Right lobe of liver (tissue), 4 donors: ENCODE data around the gene ATP1A1.

Experiments
- POLR2A ChIP-seq: fragments of 450-650 bp; IDR thresholded peaks from one replicate; pipeline ENCODE4 v1.6.1; 2017; ENCODE audit warnings: antibody characterized with exemption, mild to moderate bottlenecking
- TF ChIP-seq, protein P1 (sequence below), 4 donors: fragments of 200-600 bp in 3 of 4; fragments of 450-650 bp in 1 of 4; IDR thresholded peaks; one replicate each; pipeline versions ENCODE4 v1.5.1 to v1.8.0; 2016 to 2022; ENCODE audit warnings: antibody characterized with exemption in 4 of 4, mild to moderate bottlenecking in 2 of 4
- donor health status: DM: no; HTN: no; CAD: no.
- donor health status: DM: no; HTN: no; CAD: no.
- donor health status: DM: no; HTN: yes; CAD: no.

DNA sequence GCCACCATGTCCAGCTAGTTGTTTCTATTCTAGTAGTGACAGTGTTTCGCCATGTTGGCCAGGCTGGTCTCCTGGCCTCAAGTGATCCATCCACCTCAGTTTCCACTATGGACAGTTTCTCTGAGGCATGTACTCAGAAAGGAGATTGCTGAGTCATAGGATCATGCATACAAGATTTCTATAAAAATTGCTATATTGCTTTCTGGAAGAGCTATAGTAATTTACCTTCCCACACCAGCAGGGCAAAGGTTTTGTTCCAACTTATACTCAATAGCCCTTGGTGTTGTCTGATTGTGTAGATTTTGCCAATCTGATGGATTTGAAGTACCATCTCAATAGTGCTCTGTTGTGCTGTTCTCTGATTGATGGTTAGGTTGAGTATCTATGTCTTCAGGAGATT, 15.6 kb upstream of the ATP1A1 start:
- TF ChIP-seq, protein P1, sequence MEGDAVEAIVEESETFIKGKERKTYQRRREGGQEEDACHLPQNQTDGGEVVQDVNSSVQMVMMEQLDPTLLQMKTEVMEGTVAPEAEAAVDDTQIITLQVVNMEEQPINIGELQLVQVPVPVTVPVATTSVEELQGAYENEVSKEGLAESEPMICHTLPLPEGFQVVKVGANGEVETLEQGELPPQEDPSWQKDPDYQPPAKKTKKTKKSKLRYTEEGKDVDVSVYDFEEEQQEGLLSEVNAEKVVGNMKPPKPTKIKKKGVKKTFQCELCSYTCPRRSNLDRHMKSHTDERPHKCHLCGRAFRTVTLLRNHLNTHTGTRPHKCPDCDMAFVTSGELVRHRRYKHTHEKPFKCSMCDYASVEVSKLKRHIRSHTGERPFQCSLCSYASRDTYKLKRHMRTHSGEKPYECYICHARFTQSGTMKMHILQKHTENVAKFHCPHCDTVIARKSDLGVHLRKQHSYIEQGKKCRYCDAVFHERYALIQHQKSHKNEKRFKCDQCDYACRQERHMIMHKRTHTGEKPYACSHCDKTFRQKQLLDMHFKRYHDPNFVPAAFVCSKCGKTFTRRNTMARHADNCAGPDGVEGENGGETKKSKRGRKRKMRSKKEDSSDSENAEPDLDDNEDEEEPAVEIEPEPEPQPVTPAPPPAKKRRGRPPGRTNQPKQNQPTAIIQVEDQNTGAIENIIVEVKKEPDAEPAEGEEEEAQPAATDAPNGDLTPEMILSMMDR (IDR thresholded peaks at IDR 0.05): no peak
- TF ChIP-seq POLR2A: no peak
